Calu3 (cell line): ENCODE measurements around the gene SH3TC2. TPM values are rescaled to one million over a fixed set of nuclear protein-coding genes. Genes with fewer than 3 reads are reported as not detected.

Experiments
- BruUV-seq: library from RNA; stranded (reverse); fragments of 400-500 nt; replicated peaks from 2 replicates; lab custom pipeline; 2021; lab: Mats Ljungman, UMichigan
- CTCF ChIA-PET: fragments of 300-600 bp; sonication (Branson Sonifier 250); formaldehyde crosslinking; loops from one replicate; lab custom pipeline; 2022; ENCODE audit warnings: antibody characterized with exemption; lab: Charles Lee
- DNase-seq: peaks from one replicate; pipeline ENCODE4 v3.0.0; 2022
- H3K27ac Mint-ChIP-seq: one replicate; pipeline ENCODE4 v1.8.0; 2022; ENCODE audit warnings: mixed read lengths; ENCODE audit not compliant: unreplicated experiment
- H3K27me3 Mint-ChIP-seq: one replicate; pipeline ENCODE4 v1.8.0; 2022; ENCODE audit warnings: mixed read lengths; ENCODE audit not compliant: unreplicated experiment
- H3K36me3 Mint-ChIP-seq: one replicate; pipeline ENCODE4 v1.8.0; 2022; ENCODE audit warnings: mild to moderate bottlenecking, moderate library complexity, mixed read lengths; ENCODE audit not compliant: insufficient read depth, unreplicated experiment
- H3K4me1 Mint-ChIP-seq: one replicate; pipeline ENCODE4 v1.8.0; 2022; ENCODE audit warnings: mild to moderate bottlenecking, low read depth, mixed read lengths; ENCODE audit not compliant: unreplicated experiment
- H3K4me3 Mint-ChIP-seq: one replicate; pipeline ENCODE4 v1.8.0; 2022; ENCODE audit warnings: mild to moderate bottlenecking, low read depth, moderate library complexity, mixed read lengths; ENCODE audit not compliant: unreplicated experiment
- H3K9me3 Mint-ChIP-seq: one replicate; pipeline ENCODE4 v1.8.0; 2022; ENCODE audit warnings: low read depth, mixed read lengths; ENCODE audit not compliant: unreplicated experiment
- CTCF ChIP-seq: fragments of 200-600 bp; IDR thresholded peaks from one replicate; pipeline ENCODE4 v1.8.0; 2022; ENCODE audit warnings: antibody characterized with exemption; ENCODE audit not compliant: unreplicated experiment
- intact Hi-C: fragments of 100-400 bp; cut with micrococcal nuclease; formaldehyde crosslinking; loops from one replicate; pipeline ENCODE4 v1.10.0; 2022; ENCODE audit not compliant: unreplicated experiment
- total RNA-seq: library from RNA; stranded (reverse); gene quantifications from 2 replicates; pipeline ENCODE4 v1.2.3, GENCODE V29; 2022

SH3TC2 gene
- total RNA-seq, 1 experiment from 2014 or later = 60.3 TPM

- H3K4me3 Mint-ChIP-seq = no peak overlapping the region
- H3K36me3 Mint-ChIP-seq = no peaks in the 10 kb centered on the region
- CTCF ChIA-PET = interaction anchor here (1.1 to 1.7 kb wide), 2 partner anchors 19 to 60 kb away, joined by 3 to 15 read pairs; no protein-coding TSS in a partner anchor
- TF ChIP-seq CTCF = no peak
- H3K9me3 Mint-ChIP-seq = peaks cover 3% of the 10 kb centered on the region
- no peak overlapping the region for H3K27ac Mint-ChIP-seq
- no peaks in the 10 kb centered on the region for H3K27me3 Mint-ChIP-seq
- no TSS peak for BruUV-seq
- H3K4me1 Mint-ChIP-seq = peaks cover 41% of the 10 kb centered on the region
- intact Hi-C loops = no loop called here
- no peak for DNase-seq
Measured at GRCh38 chr5:149054416-149054815, 8.4 kb downstream of the SH3TC2 start.

DNA sequence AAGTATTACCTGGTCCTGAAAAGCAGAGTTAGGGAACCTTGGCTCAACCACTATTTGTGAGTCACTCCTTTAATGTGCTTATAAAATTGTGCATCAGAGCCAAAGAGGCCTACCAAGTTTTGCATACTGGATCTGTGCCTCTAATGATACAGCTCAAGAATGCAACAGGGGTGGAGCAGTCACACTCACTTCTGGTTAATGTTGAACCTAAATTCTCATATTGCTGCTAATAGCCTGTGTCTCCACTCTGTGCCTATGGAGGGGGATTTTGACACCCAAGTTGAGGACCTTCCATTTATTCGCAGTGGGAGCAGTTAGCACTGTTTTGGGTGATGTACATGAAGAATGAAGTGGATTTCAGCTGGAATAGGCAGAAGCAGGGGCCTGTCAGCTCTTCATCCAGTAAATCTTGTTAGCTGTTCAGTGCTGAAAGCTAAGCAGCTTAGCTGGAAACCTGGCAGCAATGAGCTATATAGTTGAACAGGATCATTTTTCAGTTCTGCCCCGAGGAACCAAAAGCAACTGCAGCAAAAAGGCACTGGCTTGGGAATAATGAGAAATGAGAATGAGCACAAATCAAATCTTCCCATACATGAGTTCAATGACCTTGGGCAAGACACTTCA, 9.7 kb downstream of the SH3TC2 start:
- Mint-ChIP-seq H3K4me3 (no peak overlapping the region), H3K4me1 (peaks cover 30% of the 10 kb centered on the region), H3K27ac (peak overlapping the region; percentile 21), H3K27me3 (no peaks in the 10 kb centered on the region), H3K36me3 (peaks cover 5% of the 10 kb centered on the region), H3K9me3 (peaks cover 3% of the 10 kb centered on the region)
- no TSS peak for BruUV-seq
- CTCF ChIA-PET = interaction anchor here (1.0 to 1.7 kb wide), 2 partner anchors 15 to 61 kb away, joined by 3 to 15 read pairs; no protein-coding TSS in a partner anchor
- TF ChIP-seq CTCF = no peak
- no peak for DNase-seq
- intact Hi-C loops = no loop called here

- no peaks in the 10 kb centered on the region for H3K27me3 Mint-ChIP-seq
- H3K4me1 Mint-ChIP-seq = peaks cover 30% of the 10 kb centered on the region
- no TSS peak for BruUV-seq
- H3K27ac Mint-ChIP-seq = no peak overlapping the region
- no peak for TF ChIP-seq CTCF
- no peaks in the 10 kb centered on the region for H3K9me3 Mint-ChIP-seq
- CTCF ChIA-PET = interaction anchor here (1.1 kb wide), 1 partner anchor 65 kb away, joined by 3 read pairs; no protein-coding TSS in a partner anchor
- peaks cover 12% of the 10 kb centered on the region for H3K36me3 Mint-ChIP-seq
- no peak overlapping the region for H3K4me3 Mint-ChIP-seq
- DNase-seq = no peak
- intact Hi-C loops = no loop called here
Measured at GRCh38 chr5:149049371-149049781, 13.5 kb downstream of the SH3TC2 start.

DNA sequence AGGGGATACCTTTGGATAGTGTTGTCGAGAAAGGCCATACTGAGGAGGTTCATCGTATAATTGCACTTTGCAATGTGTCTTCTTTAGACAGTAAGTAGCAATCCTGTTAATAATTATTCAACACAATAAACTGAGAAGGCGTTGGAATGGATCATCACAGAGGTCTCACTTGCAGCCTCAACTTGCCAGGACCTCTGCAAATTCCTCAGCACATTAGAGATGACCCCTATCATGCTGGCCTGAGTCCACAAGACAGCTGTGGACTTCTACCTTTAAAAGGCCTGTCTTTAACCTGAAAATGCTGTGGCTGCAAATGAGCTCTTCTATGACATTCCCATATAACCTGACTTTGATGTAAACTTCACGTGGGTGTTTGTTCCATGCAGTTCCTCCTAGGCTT, 14.1 kb downstream of the SH3TC2 start:
- no peaks in the 10 kb centered on the region for H3K9me3 Mint-ChIP-seq
- intact Hi-C loops = no loop called here
- no peaks in the 10 kb centered on the region for H3K27me3 Mint-ChIP-seq
- CTCF ChIA-PET = interaction anchor here (1.1 kb wide), 1 partner anchor 66 kb away, joined by 3 read pairs; no protein-coding TSS in a partner anchor
- DNase-seq = no peak
- BruUV-seq = no TSS peak
- H3K4me3 Mint-ChIP-seq = no peak overlapping the region
- TF ChIP-seq CTCF = no peak
- peaks cover 26% of the 10 kb centered on the region for H3K4me1 Mint-ChIP-seq
- peaks cover 12% of the 10 kb centered on the region for H3K36me3 Mint-ChIP-seq
- H3K27ac Mint-ChIP-seq = no peak overlapping the region
